Lower leg skin (tissue), 4 donors: ENCODE measurements around the gene GMCL2. TPM values are rescaled to one million over a fixed set of nuclear protein-coding genes. Genes with fewer than 3 reads are reported as not detected.

Experiments
- DNase-seq, 2 donors: peaks; one replicate each; pipeline ENCODE4 v3.0.0-alpha.2; 2019; ENCODE audit warnings: low spot score in 2 of 2
- H3K4me3 ChIP-seq: fragments of 200-600 bp; sonication (generic); 2 replicates; pipeline ENCODE4 v1.5.1; 2017; ENCODE audit warnings: mild to moderate bottlenecking, low read depth; ENCODE audit not compliant: poor library complexity, severe bottlenecking
- POLR2A ChIP-seq, 2 donors: fragments of 450-650 bp; IDR thresholded peaks; one replicate each; pipeline ENCODE4 v1.6.1; 2016 to 2017; ENCODE audit warnings: antibody characterized with exemption in 2 of 2, mild to moderate bottlenecking in 1 of 2, moderate library complexity in 1 of 2
- WGBS, 2 donors: methylation state at CpG; one replicate each; pipeline ENCODE4 v1.1.5; 2018; 5-methylcytosine and 5-hydroxymethylcytosine counted together
- intact Hi-C: fragments of 100-400 bp; cut with DNase I; formaldehyde crosslinking; loops from one replicate; pipeline ENCODE4 v1.15.0; 2023; ENCODE audit warnings: low total_unique reads
- total RNA-seq, 4 donors: library from RNA; depleted of rRNA; stranded (reverse); fragments of >200 nt; gene quantifications; one replicate each; pipeline ENCODE4 v1.1.0, GENCODE V29; 2016
- TF ChIP-seq, protein P1 (sequence below), 3 donors: fragments of 450-650 bp; IDR thresholded peaks; one replicate each; pipeline ENCODE4 v1.5.1; 2016; ENCODE audit warnings: antibody characterized with exemption in 3 of 3, mild to moderate bottlenecking in 3 of 3, moderate library complexity in 2 of 3

GMCL2 gene
- total RNA-seq, 4 donors from 2014 or later = not detected

DNA sequence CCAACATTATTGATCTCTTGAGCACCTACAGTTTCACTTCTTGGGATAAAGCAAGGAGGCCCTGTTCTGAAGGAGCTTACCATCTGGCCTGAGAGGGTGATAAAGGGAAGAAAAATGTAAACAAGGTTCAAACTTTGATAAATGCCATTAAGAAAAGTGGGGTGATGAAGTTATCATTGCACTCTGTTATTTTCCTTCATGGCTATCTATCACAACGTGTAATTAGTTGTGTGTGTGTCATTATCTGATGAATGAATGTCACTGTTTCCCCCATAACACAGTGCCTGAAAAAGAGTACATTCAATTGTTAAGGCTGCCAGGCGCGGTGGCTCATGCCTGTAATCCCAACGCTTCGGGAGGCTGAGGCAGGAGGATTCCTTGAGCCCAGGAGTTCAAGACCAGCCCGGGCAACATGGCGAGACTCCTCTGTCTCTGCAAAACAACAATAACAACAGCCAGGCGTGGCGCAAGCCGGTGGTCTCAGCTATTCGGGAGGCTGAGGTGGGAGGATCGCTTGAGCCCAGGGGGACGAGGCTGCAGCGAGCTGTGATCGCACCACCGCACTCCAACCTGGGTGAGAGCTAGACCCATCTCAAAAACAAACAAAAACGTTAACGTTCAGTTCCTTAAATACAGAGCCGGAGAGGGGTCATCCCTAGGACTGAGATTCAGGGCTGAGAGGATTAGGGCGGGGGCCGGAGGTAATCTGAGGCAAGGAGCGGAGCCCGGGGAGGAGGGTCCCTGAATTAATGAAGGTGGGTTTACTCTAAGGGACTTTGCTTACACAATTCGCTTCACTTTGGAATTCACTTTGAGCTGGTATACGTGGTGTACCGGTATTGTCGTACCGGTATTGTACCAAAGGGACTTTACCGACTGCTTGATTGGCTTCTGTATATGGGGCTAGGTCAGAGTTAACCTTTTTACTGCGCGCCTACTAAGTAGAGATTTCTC, 34.4 kb downstream of the GMCL2 start:
- peak in 1 of 2 donors; percentile 82 for DNase-seq
- intact Hi-C loops = no loop called here
- 47 to 49% methylated on average over 31 of the region's 31 CpGs for WGBS, 2 donors
- TF ChIP-seq, protein P1, sequence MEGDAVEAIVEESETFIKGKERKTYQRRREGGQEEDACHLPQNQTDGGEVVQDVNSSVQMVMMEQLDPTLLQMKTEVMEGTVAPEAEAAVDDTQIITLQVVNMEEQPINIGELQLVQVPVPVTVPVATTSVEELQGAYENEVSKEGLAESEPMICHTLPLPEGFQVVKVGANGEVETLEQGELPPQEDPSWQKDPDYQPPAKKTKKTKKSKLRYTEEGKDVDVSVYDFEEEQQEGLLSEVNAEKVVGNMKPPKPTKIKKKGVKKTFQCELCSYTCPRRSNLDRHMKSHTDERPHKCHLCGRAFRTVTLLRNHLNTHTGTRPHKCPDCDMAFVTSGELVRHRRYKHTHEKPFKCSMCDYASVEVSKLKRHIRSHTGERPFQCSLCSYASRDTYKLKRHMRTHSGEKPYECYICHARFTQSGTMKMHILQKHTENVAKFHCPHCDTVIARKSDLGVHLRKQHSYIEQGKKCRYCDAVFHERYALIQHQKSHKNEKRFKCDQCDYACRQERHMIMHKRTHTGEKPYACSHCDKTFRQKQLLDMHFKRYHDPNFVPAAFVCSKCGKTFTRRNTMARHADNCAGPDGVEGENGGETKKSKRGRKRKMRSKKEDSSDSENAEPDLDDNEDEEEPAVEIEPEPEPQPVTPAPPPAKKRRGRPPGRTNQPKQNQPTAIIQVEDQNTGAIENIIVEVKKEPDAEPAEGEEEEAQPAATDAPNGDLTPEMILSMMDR (IDR thresholded peaks at IDR 0.05) = no peak
- no peak for TF ChIP-seq POLR2A (IDR thresholded peaks at IDR 0.05)
- H3K4me3 ChIP-seq = peak overlapping the region; percentile 83

DNA sequence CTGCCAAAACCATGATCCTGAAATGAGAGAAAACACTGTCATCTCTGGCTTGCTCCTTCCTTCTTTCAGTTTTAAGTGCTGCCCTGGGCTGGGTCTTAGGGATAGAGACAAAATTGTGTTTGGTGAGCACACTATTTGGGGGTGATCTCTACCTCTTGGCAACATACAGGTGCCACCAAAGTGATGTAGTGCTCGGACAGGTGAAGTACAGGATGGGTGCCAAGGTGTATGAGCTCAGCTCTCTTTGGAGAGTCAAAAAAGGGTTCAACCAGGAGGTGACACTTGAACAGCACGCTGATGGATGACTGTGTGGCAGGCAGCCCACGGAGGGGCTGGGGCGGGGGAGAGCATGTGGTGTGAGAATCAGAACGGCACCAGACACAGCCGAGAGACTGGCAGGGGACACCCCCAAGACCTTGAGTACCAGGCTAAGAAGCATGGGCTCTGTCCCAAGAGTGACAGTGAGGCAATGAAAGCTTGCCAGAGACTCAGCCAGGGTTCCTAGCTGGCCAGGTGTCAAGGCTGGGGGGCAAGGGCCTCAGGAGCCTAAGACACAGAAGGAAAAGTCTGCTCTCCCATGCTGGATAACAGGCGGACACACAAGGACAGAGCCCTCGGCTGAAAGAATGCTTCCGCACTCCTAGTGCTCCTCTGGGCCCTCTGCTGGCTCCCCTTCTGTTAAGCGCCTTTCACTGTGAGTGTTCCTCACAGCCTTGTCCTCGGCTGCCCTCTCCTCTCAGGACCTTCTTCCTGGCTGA, 36.0 kb downstream of the GMCL2 start:
- WGBS, 2 donors = 61 to 78% methylated on average over 11 of the region's 11 CpGs
- no peak for DNase-seq
- no peak overlapping the region for H3K4me3 ChIP-seq
- no peak for TF ChIP-seq POLR2A (IDR thresholded peaks at IDR 0.05)
- TF ChIP-seq, protein P1 (IDR thresholded peaks at IDR 0.05) = no peak
- intact Hi-C loops = no loop called here

DNA sequence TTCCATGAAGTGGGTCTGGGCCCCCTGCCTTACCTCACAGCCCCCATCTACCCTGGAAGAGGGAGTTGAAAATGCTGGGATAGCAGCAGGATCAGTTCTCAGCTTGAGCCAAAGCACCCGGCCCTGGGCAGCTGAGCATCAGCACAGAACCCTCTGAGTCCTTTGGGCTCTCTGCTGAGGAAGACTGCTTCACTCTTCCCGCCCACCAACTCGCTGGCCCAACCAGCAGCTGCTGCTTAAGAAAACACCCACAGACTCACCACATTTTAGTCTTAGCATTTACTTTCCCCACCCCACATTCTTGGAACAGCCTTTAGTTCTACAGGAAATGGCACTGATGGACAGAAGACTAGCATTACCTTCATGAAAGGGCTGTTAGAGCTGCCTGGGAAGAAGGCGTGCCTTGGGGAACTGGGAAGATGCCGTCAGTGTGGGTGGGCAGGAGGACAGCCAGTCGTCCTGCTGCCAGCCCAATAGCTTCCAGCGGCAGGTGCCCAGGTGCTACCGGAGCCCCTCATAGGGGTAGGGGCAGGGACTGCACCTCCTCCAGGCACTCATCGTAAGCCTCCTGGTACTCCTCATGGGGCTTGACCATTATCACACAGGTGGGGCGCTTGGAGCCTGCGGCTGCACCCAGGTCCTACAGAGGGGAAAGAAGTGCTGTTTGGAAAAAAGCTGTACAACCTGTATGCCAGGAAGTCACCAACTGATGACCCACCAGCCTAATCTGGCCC, 37.8 kb downstream of the GMCL2 start:
- no peak for TF ChIP-seq POLR2A (IDR thresholded peaks at IDR 0.05)
- TF ChIP-seq, protein P1 (IDR thresholded peaks at IDR 0.05) = no peak
- intact Hi-C loops = loop anchor here (5.0 kb wide), 1 partner anchor 72 kb away; no protein-coding TSS in a partner anchor
- no peak for DNase-seq
- WGBS, 2 donors = 67 to 75% methylated on average over 11 of the region's 11 CpGs
- H3K4me3 ChIP-seq = no peak overlapping the region

DNA sequence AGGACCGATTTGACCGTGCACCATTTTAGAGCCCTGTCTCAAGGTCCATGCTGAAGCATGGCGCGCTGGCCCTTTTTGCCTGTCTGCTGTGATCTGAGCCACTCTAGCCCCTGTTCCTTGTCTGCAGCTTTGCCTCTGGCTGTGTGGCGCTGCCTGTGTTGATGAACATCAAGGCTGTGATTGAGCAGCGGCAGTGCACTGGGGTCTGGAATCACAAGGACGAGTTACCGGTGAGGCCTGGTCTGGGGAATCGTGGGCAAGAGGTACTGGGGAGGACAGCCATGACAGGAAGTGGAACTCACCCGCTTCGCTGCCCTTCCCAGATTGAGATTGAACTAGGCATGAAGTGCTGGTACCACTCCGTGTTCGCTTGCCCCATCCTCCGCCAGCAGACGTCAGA, 39.8 kb downstream of the GMCL2 start:
- TF ChIP-seq, protein P1 (IDR thresholded peaks at IDR 0.05) = no peak
- no peak for TF ChIP-seq POLR2A (IDR thresholded peaks at IDR 0.05)
- DNase-seq = no peak
- no peak overlapping the region for H3K4me3 ChIP-seq
- 83 to 86% methylated on average over 15 of the region's 15 CpGs for WGBS, 2 donors
- intact Hi-C loops = loop anchor here (5.0 kb wide), 1 partner anchor 70 kb away; no protein-coding TSS in a partner anchor
